GM23248 (cell line): ENCODE data around the gene PRR3.

ENCODE experiments used
- EZH2 ChIP-seq: fragments of 200-600 bp; sonication (generic); IDR thresholded peaks from 2 replicates; pipeline ENCODE4 v1.6.1; 2018; ENCODE audit warnings: antibody characterized with exemption, mild to moderate bottlenecking; ENCODE audit not compliant: insufficient read depth, poor library complexity, severe bottlenecking
- EZH2phosphoT487 ChIP-seq: fragments of 200-600 bp; sonication (generic); IDR thresholded peaks from 2 replicates; pipeline ENCODE4 v1.6.1; 2018; ENCODE audit warnings: antibody characterized with exemption, moderate library complexity, mild to moderate bottlenecking, low read depth; ENCODE audit not compliant: insufficient read depth

DNA sequence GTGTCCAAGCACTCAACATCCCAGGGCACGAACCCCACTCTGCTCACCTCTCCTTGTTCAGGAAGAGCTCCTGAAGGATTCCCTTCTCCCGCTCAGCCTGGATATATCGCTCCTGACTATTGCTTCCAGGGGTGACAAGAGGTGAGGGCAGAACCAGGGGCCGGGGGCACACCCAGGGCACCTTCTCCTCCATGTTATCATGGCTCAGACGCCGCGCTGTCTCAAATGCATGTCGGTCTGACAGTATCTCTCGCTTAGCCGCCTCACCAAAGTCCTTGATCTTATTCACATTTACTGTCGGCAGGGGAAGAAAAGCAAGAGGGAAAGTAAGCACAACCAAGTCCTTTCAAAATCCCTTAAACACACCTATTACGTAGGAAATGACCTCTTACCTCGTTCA is 46.9 kb downstream of the PRR3 start:
- no peak for TF ChIP-seq EZH2
- no peak for TF ChIP-seq EZH2phosphoT487
